Prostate gland (tissue), 2 donors: ENCODE data around the gene CAPN3. TPM values are rescaled to one million over a fixed set of nuclear protein-coding genes. Genes with fewer than 3 reads are reported as not detected.

Source experiments
- DNase-seq: peaks from one replicate; pipeline ENCODE4 v3.0.0-alpha.2; 2019; ENCODE audit warnings: low spot score
- H3K27ac ChIP-seq, 2 donors: fragments of 200-600 bp; sonication (generic); 2 replicates each; pipeline ENCODE4 v1.5.1; 2017 to 2019
- H3K27me3 ChIP-seq: fragments of 200-600 bp; sonication (generic); replicated peaks from 2 replicates; pipeline ENCODE4 v1.5.1; 2019; ENCODE audit not compliant: insufficient read depth
- H3K36me3 ChIP-seq, 2 donors: fragments of 200-600 bp; sonication (generic); 1 replicate in 1 of 2; 2 replicates in 1 of 2; pipeline versions ENCODE4 v1.5.1 to v1.8.1; 2017 to 2019
- H3K4me1 ChIP-seq: fragments of 200-600 bp; sonication (generic); replicated peaks from 2 replicates; pipeline ENCODE4 v1.5.1; 2019
- H3K4me3 ChIP-seq, 2 donors: fragments of 200-600 bp; sonication (generic); 2 replicates each; pipeline ENCODE4 v1.5.1; 2017 to 2019
- H3K9me3 ChIP-seq: fragments of 200-600 bp; sonication (generic); 2 replicates; pipeline ENCODE4 v1.5.1; 2017
- POLR2A ChIP-seq: fragments of 450-650 bp; IDR thresholded peaks from one replicate; pipeline ENCODE4 v1.6.1; 2016; ENCODE audit warnings: antibody characterized with exemption, mild to moderate bottlenecking
- POLR2AphosphoS5 ChIP-seq: sonication (generic); formaldehyde crosslinking; IDR thresholded peaks from one replicate; pipeline ENCODE4 v1.6.1; 2017; ENCODE audit warnings: antibody characterized with exemption
- WGBS: methylation state at CpG from one replicate; pipeline ENCODE4 v1.1.5; 2018; 5-methylcytosine and 5-hydroxymethylcytosine counted together
- intact Hi-C: fragments of 100-400 bp; cut with DNase I; formaldehyde crosslinking; loops from one replicate; pipeline ENCODE4 v1.14.2; 2022
- total RNA-seq, 2 donors: library from RNA; depleted of rRNA; stranded (reverse); fragments of >200 nt; gene quantifications; one replicate each; pipeline ENCODE4 v1.1.0, GENCODE V29; 2016
- TF ChIP-seq, protein P1 (sequence below), 4 experiments: fragments of 200-600 bp in 2 of 4; fragments of 450-650 bp in 2 of 4; sonication (generic) in 2 of 4; IDR thresholded peaks; 1 replicate in 3 of 4; 2 replicates in 1 of 4; pipeline ENCODE4 v1.5.1; 2016 to 2019; ENCODE audit warnings: antibody characterized with exemption in 4 of 4, mild to moderate bottlenecking in 2 of 4, moderate library complexity in 2 of 4

CAPN3 gene
- total RNA-seq, 2 donors from 2014 or later: 5.3 to 15.1 TPM

DNA sequence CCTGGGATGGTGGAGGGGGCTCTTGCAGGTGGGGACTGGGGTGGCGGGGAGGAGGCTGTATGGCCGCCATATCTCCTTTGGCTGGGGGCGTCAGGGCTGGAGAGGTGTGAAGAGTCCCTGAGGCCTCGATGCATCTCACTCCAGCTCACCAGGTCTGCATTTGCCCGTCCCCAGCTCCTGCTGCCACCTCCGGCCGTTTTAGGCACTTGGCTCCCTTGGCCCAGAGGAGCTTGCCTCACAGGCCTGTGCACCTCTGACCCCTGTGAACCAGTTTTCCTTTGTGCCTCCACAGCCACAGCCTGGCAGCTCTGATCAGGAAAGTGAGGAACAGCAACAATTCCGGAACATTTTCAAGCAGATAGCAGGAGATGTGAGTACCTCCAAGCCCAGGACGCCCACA is 49.7 kb downstream of the CAPN3 start:
- H3K36me3 ChIP-seq: no peaks in the 10 kb centered on the region

DNA sequence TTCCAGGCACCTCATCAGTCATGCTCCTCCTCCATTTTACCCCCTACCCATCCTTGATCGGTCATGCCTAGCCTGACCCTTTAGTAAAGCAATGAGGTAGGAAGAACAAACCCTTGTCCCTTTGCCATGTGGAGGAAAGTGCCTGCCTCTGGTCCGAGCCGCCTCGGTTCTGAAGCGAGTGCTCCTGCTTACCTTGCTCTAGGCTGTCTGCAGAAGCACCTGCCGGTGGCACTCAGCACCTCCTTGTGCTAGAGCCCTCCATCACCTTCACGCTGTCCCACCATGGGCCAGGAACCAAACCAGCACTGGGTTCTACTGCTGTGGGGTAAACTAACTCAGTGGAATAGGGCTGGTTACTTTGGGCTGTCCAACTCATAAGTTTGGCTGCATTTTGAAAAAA is 52.6 kb downstream of the CAPN3 start:
- TF ChIP-seq POLR2AphosphoS5 (no peak), POLR2A (no peak)
- TF ChIP-seq, protein P1, sequence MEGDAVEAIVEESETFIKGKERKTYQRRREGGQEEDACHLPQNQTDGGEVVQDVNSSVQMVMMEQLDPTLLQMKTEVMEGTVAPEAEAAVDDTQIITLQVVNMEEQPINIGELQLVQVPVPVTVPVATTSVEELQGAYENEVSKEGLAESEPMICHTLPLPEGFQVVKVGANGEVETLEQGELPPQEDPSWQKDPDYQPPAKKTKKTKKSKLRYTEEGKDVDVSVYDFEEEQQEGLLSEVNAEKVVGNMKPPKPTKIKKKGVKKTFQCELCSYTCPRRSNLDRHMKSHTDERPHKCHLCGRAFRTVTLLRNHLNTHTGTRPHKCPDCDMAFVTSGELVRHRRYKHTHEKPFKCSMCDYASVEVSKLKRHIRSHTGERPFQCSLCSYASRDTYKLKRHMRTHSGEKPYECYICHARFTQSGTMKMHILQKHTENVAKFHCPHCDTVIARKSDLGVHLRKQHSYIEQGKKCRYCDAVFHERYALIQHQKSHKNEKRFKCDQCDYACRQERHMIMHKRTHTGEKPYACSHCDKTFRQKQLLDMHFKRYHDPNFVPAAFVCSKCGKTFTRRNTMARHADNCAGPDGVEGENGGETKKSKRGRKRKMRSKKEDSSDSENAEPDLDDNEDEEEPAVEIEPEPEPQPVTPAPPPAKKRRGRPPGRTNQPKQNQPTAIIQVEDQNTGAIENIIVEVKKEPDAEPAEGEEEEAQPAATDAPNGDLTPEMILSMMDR (IDR thresholded peaks at IDR 0.05): no peak
- WGBS: over 99% methylated on average over 7 of the region's 7 CpGs
- intact Hi-C loops: no loop called here
- Histone ChIP-seq H3K9me3 (no peaks in the 10 kb centered on the region), H3K4me3 (no peak overlapping the region), H3K27ac (no peak overlapping the region), H3K36me3 (no peaks in the 10 kb centered on the region), H3K27me3 (no peaks in the 10 kb centered on the region), H3K4me1 (no peaks in the 10 kb centered on the region)
- DNase-seq: no peak

More for the DNA sequence above, 49.7 kb downstream of the CAPN3 start:
- Histone ChIP-seq H3K4me3 (no peak overlapping the region), H3K27me3 (no peaks in the 10 kb centered on the region), H3K4me1 (no peaks in the 10 kb centered on the region), H3K9me3 (no peaks in the 10 kb centered on the region), H3K27ac (no peak overlapping the region)
- TF ChIP-seq POLR2A (no peak), POLR2AphosphoS5 (no peak)
- TF ChIP-seq, protein P1 (IDR thresholded peaks at IDR 0.05): no peak
- DNase-seq: no peak
- 79% methylated on average over 9 of the region's 9 CpGs for WGBS
- intact Hi-C loops: no loop called here

DNA sequence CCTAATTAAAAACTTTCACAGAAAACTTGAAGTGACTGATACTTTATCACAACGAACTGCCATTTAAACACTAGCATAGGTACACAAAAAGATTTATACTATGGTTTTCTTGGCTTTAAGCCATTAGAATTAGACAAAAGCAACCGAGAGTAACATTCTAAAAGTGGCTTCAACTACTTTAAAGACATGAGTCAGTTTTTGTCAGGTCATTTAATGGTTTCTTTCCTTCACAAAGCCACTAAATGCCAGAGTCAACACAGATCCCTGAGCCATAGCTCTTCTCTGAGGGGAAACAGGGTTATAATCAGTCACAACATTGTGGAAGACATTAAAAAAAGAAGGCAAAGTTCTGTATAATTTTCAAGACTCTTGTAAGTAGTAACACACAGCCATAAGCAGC is 54.6 kb downstream of the CAPN3 start:
- Histone ChIP-seq H3K9me3 (no peaks in the 10 kb centered on the region), H3K4me3 (no peak overlapping the region), H3K36me3 (no peaks in the 10 kb centered on the region), H3K27ac (no peak overlapping the region), H3K4me1 (no peaks in the 10 kb centered on the region), H3K27me3 (no peaks in the 10 kb centered on the region)
- 28% methylated on average over 2 of the region's 2 CpGs for WGBS
- no peak for DNase-seq
- intact Hi-C loops: no loop called here
- TF ChIP-seq, protein P1 (IDR thresholded peaks at IDR 0.05): no peak
- TF ChIP-seq POLR2A (no peak), POLR2AphosphoS5 (no peak)

- intact Hi-C loops: no loop called here
- DNase-seq: no peak
- WGBS: 86% methylated on average over 7 of the region's 7 CpGs
- no peak overlapping the region for H3K4me3 ChIP-seq
- H3K27ac ChIP-seq: no peak overlapping the region
- no peaks in the 10 kb centered on the region for H3K27me3 ChIP-seq
- H3K36me3 ChIP-seq: peaks cover 7 to 9% of the 10 kb centered on the region in 2 donors
- H3K9me3 ChIP-seq: no peaks in the 10 kb centered on the region
- TF ChIP-seq POLR2AphosphoS5 (no peak), POLR2A (no peak)
- TF ChIP-seq, protein P1 (IDR thresholded peaks at IDR 0.05): no peak
- H3K4me1 ChIP-seq: no peaks in the 10 kb centered on the region
Observed at GRCh38 chr15:42419369-42419768, 60.1 kb downstream of the CAPN3 start.

DNA sequence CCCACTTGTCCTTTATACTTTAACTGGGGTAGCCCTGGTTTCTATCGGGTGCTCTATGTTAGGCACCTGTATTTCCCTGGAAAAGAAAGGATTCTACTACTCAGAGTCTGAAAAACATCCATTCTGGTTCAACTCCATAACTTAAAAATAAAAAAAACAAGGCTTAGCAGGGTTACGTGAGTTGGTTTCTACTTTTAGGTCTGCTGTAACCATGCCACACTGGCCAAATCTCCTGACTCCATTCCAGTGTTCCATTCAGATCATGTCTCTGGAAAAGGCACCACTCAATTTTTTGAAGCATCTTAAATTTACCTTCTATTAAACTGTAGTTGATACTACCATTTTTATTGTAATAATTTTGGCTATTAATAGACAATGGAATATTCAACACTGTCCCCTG is 62.1 kb downstream of the CAPN3 start:
- no peak for DNase-seq
- H3K4me3 ChIP-seq: no peak overlapping the region
- H3K9me3 ChIP-seq: no peaks in the 10 kb centered on the region
- H3K4me1 ChIP-seq: no peaks in the 10 kb centered on the region
- H3K27me3 ChIP-seq: no peaks in the 10 kb centered on the region
- WGBS: 87% methylated on average over 2 of the region's 2 CpGs
- H3K36me3 ChIP-seq: peaks cover 9 to 15% of the 10 kb centered on the region in 2 donors
- TF ChIP-seq POLR2A: no peak
- TF ChIP-seq POLR2AphosphoS5: no peak
- TF ChIP-seq, protein P1 (IDR thresholded peaks at IDR 0.05): no peak
- intact Hi-C loops: no loop called here
- no peak overlapping the region for H3K27ac ChIP-seq
